AG10803 (cell line): Measurements from ENCODE around the gene GIT1.

Experiments used
- DNase-seq: peaks from one replicate; pipeline ENCODE4 v3.0.0; 2010; ENCODE audit warnings: low read depth
- H3K4me3 ChIP-seq: 2 replicates; pipeline ENCODE4 v1.5.1; 2011; ENCODE audit warnings: mild to moderate bottlenecking, low read length, control low read depth
- TF ChIP-seq, protein P1 (sequence below): conservative IDR thresholded peaks from 2 replicates; pipeline ENCODE4 v1.5.1; 2011; ENCODE audit warnings: mild to moderate bottlenecking, low read length, control low read depth, inconsistent platforms

Gene GIT1

DNA sequence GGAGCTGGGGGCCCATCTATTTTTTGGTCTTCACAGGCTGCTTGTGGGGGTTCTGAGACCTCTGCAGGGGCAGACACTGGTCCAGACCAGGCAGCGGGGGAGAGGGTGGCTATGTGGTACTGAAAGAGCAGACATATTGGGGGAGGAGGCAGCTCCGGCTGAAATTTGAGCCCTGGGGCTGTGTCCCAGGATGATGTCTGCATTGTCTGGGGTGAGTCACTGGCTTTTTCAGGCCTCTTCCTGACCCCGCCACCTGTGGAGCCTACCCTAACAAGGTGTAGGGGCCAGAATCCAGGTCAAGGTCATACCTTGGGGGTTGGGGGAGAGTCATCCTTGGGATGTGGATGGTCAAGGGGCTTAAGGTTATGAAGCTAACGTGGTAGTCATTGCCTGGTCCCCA, 30.8 kb upstream of the GIT1 start:
- TF ChIP-seq, protein P1, sequence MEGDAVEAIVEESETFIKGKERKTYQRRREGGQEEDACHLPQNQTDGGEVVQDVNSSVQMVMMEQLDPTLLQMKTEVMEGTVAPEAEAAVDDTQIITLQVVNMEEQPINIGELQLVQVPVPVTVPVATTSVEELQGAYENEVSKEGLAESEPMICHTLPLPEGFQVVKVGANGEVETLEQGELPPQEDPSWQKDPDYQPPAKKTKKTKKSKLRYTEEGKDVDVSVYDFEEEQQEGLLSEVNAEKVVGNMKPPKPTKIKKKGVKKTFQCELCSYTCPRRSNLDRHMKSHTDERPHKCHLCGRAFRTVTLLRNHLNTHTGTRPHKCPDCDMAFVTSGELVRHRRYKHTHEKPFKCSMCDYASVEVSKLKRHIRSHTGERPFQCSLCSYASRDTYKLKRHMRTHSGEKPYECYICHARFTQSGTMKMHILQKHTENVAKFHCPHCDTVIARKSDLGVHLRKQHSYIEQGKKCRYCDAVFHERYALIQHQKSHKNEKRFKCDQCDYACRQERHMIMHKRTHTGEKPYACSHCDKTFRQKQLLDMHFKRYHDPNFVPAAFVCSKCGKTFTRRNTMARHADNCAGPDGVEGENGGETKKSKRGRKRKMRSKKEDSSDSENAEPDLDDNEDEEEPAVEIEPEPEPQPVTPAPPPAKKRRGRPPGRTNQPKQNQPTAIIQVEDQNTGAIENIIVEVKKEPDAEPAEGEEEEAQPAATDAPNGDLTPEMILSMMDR = no peak
- H3K4me3 ChIP-seq = no peak overlapping the region
- peak; percentile 9 for DNase-seq

- peak; percentile 37 for DNase-seq
- no peak overlapping the region for H3K4me3 ChIP-seq
- TF ChIP-seq, protein P1 = peak; percentile 31
Observed at GRCh38 chr17:29619251-29619650, 29.8 kb upstream of the GIT1 start.

GRCh38 chr17:29618272-29619065, 29.0 kb upstream of the GIT1 start:
- TF ChIP-seq, protein P1 = no peak
- no peak for DNase-seq
- no peak overlapping the region; the same call in 1 of the 2 replicates for H3K4me3 ChIP-seq

DNA sequence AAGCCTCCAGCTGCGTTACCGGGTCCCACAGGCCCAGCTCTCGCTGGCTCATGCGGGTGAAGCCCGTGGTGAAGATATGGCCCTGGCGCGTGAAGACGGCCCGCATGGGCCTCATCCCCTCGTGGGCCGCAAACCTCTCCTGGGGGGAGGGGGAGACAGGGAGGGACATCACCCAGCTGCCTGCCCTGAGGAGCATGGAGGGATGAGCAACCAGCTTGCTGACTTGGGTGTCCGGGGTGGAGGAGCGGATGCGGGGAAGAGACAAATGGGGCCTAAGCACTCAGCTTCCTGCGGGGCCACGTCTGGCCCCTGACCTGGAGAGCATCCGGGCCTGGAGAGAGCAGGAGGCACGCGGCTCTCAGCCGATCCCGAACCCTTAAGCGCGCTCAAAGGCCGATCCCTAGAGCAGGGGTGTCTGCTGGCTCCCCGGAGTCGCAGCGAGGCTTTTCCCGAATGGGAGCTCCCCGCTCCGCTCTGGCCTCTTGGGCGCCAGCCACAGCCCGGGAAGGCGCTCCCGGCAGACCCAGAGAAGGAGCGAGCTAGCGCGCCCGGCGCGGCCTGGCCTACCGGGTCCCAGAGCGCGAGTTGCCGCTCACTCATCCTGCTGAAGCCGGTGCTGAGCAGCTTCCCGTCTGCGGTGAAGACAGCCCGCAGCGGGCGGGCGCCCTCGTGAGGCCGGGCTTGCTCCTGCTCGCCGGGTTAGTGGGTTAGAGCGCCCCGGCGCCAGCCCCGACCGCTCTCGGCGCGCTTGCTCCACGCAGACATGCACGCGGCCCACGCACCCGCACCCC, 28.2 kb upstream of the GIT1 start:
- peak; percentile 72 for DNase-seq

DNA sequence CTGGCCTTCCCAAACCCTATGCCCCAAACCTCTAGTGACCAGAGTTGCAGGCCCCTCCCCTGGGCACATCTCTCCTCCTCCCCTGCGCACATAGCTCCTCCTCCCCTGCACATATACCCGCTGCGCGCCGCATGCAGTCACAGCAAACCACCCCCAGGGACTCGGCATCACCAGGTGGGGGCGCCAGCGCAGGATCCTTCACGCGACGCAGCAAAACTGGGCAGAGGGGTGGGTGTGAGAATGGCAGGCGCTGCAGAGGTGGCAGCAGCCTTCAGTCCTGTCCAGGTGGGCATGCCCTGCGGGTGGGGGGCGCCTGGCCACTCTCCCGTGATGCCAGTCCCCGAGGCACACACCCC, 27.7 kb upstream of the GIT1 start:
- TF ChIP-seq, protein P1 = peak; percentile 54
- peak overlapping the region; percentile 24 for H3K4me3 ChIP-seq
- DNase-seq = peak; percentile 60

More for the DNA sequence above, 28.2 kb upstream of the GIT1 start:
- H3K4me3 ChIP-seq = peak overlapping the region; percentile 24
- TF ChIP-seq, protein P1 = peak; percentile 62

DNA sequence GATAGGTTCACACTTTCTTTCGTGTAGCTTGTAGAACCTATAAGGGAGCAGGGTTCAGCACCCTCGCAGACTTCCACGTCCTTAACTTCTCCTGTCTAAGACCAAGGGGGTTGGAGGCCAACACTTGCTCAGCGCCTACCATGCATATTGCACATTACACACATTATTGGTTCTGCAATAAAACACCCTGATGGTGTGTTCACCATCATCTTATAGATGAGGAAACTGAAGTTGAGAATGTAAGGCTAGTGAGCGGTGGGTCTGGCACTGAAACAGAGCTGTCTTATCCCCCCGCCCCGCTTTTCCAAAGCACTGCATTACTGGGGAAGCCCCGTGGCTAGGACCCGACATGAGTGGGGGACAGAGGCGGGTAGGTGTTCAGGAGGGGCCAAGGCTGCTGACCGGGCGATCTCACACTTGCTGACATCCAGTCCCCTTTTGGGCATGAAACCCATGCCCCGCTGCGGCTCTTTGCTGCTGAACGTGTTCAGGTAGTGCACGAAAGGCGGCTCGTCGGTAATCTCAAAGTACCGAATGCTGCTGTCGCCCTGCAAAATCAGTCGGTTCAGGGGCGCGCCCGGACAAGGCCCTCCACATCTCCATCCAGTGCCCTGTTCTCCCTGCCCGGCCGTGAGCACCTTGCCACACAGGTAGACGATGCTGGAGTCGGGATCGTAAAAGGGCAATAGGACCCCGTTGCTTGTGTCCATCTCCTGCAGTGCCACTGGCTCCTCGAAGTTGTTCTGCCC, 27.0 kb upstream of the GIT1 start:
- no peak overlapping the region for H3K4me3 ChIP-seq
- TF ChIP-seq, protein P1 = no peak
- DNase-seq = no peak
